ENCODE results near the gene SLC44A1.

Gene SLC44A1

DNA sequence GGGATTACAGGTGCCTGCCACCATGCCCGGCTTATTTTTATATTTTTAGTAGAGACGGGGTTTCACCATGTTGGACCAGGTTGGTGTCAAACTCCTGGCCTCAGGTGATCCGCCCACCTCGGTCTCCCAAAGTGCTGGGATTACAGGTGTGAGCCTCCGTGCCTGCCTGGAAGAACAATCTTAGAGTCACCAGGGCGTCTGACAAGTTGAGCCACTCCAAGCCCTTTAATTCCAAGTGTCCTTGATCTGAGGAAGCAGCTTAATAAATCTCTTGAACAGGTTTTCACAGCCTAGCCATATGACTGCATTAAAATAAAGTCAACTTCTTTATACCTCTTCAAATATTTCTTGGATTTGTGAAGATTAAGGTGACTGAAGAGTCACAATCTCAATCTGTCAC, 31.5 kb downstream of the SLC44A1 start:
- DNase-seq, result no peak

DNA sequence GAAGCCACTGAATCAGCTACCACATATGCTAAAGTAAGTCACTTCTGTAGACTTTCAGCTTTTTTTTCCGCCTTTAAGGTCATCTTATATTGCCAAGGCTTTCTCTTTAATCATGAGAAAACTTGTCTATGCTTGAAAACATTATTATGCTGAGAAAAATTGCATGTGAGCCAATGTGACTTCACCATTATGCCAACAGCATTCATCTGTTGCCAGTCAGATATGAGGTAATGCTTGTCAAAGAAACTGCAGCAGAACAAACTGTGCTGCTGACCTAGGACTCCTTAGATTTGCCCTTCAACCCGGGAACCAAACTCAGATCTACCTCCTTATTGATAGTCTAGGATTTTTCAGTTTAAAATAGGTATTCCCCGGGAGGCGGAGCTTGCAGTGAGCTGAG, 34.3 kb downstream of the SLC44A1 start:
- DNase-seq, result no peak

DNA sequence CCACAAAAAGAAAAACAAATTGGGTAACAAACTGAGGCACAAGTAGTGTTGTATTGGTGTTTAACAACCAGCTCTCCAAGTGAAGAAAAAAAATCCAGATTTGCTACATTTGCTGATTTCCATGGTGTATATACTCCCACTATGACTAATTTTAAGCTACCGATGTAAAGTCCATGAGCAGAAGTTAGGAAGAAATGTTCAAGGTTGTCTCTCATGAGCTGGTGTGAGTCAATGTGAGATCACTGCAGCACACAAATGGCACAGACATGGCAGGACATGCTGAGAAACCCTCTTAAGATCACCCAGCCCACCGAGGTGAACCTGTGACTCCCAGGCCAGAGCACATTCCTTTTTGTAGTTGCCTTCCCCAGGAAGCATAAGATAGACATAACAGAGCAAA, 36.2 kb downstream of the SLC44A1 start:
- DNase-seq, result no peak

DNA sequence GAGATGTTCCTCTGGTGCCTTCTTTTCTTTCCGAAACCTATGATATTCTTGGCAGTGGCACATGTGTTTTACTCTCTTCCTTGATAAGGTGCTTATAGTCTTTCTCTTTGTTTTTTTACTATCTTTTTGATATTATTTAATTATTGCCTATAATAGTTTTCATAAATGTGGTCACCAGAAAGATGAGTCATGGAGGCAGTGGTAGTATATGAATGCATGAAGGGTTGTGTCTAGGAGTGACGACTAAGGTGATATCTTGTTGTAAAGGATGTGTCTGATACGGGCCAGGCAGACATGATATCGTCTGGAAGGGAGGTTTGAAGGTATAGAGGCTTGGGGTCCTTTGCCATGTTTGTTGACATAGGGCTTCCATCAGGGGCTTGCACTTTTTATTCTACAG, 36.8 kb downstream of the SLC44A1 start:
- no peak for DNase-seq

DNA sequence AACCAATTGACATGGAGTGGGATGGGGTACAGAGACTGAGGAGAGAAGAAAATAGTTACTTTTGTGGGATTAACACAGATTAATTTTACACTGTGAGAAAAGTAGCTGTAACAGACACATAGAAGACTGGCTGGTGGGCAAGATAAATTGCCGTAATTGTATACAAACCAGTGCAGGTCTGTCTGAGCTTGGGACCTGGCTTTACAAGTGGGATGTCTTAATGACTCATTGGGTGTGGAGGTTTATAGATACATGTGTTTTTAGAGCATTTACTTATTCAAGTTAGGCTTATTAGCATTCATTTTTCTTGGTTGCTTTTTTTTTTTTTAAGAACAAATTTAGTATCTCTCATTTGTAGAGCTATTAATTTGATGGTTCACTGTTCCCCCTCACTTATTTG, 37.5 kb downstream of the SLC44A1 start:
- no peak for DNase-seq

DNA sequence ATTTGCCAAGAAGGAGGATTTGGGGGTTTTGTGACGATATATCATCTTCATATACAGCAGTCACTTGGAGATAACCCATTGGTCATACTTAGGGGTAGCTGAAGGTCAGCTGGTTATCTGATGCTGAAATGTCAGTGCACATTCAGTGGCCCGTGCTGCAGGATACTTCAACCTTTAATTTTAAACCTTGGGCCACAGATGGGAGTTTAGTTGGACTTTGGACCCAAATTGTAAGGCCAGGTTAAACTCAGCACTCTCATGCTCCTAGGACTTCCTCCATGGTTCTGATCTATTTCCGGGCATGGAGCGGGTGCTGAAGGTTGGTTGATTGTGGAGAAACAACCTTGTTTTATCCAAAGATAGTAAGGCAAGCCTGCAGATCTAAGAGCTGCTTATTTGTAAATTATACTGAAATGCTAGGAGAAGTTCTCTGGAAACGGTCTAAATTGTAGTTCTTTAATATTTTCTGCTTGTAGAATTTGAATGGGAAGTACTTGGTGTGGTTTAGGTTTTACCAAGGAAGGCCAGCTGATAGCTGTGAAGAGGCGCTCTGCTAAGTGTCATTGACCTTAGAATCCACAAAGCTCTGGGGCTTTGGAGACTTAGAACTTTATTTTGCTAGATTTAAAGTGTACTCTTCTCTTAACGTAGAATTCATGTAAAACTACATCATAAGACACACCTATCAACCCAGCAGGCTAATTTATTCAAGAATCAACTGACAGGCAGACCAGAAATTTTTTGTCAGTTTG, 38.6 kb downstream of the SLC44A1 start:
- DNase-seq, result no peak

DNA sequence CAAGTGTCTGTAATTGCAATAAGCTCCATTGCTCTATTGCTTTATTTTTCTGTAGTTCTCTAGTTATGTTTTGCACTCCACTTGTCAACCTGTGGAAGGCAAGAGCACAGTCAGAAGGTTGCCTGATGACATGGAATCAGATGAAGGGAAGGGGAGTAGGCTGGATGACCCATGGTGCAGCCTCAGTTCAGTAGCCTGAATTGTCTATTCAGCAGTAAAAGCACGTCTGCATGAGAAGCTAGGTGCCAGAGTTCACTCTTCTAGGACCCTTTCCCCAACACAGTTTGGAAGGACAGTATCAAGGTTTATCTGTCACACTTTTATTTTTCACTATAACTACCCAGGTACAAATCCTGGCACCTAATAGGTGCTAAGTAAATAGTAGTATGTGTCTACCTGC, 39.3 kb downstream of the SLC44A1 start:
- no peak for DNase-seq

DNA sequence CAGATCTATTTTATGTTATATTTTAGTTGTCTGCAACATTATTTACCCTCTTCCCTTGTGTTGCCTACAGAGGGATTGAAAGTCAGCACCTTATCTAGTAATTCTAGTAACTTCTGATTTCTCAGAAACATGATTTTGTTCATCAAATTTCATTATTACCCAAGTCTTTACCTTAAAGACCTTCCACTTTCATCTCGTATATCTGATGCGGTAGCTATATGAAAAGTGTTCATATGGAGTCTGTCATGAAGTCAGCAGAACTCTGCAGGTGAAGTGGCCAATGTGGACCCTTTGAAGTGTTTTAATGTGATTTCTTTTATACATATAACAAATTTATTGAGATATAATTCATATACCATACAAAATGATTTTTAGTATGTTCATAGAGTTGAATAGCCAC, 40.0 kb downstream of the SLC44A1 start:
- no peak for DNase-seq

DNA sequence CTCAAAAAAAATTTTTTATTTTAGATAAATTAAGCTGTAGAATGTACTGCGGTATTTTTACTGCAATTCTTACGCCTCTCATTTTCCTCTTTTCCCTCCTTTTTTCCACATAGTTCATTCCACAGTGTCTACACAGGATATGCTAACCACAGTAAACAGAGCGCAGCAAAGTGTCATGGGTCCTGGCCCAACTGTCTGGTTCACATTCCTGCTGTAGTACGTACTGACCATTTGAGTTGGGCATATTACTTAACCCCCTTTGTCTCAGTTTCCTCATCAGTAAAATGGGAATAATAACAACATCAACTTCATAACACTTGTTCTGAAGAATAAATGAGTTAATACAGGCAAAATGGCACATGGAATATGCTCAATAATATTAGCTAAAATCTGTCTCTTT, 41.6 kb downstream of the SLC44A1 start:
- no peak for DNase-seq

DNA sequence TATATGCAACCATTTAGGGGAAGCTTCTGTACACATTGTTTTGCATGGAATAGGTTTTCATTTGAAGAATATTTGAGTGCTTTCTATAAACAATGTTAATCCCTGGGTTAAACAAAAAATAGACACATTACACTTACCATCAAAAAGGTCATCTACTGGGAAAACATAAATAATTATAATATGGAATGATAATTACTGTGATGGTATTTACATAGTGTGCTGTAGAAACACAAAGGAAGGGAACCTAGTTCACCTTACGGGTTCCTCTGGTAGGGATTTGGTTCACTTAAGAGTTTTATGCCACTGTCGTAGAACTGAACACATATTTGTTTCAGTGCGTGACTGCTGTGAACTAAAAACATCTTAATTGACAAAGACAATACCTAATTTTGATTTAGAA, 44.9 kb downstream of the SLC44A1 start:
- DNase-seq, result no peak

DNA sequence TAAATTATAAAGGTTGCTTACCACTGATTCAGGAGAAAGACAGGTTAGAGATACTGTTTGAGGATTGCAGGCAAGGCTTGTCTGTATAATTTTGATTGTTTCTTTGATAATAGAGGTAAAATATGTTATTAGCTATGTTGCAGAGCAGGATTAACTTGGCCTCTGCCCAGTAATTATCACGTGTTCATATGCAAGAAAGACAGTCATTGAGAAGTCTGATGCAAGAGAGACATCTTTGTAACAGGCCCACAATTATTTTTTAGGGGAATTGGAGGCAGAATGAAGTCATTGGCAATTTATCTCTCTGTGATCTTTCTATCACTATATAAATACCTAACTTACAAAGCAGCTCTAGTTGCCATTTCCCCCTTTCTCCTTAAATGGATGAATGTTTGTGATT, 46.0 kb downstream of the SLC44A1 start:
- no peak for DNase-seq

DNA sequence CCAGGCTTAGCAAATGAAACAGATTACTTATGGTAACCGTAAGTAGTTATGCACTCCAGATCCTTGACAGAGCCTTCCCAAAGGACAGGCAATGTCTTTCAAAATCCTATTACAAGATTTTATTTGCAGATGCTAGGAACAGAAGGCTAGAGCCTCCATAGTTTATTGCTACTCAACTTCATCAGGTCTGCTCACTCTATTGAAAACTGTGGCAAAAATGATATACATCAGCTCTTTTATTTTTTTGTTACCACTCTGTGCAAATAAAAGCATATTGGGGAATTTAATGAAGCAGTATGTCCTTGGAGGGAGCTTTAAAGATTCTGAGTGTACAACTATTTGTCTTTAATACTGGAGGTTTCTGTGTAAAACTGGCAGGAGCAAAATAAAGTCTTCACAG, 46.5 kb downstream of the SLC44A1 start:
- no peak for DNase-seq

DNA sequence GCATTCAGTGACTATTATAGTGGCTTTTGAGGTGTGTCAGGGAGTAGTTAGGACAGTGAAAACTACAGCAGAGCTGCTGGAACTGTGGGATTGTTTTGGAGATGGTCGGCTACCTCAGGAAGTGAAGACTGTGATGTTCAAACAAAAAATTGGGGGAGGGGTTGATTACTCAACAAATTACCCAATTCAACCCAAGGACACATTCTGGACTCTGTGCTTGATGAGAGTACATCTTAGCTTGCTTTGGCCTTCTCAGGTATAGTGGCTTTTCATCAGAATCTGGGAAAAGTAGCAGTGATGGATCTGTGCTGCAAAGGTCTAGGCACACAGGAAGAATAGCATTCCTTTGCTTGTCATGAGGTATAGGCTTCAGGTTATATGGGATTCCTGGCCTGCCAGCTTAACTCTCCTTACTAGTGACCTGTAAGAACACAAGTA, 47.0 kb downstream of the SLC44A1 start:
- no peak for DNase-seq

DNA sequence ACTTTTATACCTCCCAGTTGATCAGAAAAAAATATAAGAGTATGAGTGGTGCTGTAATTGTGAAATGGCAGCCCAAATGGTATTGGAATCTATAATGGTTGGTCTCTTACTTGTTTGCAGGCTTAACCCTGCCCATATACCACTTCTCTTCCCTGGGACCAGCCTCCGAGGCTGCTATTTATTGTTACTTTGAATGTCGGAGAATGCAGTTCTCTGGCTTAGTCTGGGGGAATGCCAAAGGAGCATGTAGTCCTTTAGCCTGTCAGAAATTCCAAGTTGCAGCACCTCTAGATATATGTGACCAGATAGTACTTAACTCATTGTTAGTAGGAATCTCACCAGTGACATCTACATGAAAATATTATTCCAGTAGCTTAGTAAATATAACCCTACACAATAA, 47.5 kb downstream of the SLC44A1 start:
- DNase-seq, result no peak

DNA sequence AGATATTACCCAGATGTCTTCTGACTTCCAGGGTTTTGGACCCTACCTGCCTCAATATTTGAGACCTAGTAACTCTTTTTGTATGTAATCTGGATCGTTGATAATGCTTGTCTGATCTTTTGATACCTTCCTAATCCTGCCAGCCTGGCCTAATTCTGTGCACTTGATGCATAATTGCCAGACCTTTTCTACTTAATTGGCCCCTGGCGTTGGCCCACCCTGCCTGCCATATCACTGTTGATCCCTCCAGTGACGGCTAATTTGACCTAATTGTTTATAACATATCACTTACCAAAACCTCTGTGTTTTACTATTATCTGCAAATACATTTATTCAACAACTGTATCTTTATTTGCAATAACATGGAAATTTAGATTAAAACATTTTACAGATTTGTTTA, 49.0 kb downstream of the SLC44A1 start:
- DNase-seq, result no peak

DNA sequence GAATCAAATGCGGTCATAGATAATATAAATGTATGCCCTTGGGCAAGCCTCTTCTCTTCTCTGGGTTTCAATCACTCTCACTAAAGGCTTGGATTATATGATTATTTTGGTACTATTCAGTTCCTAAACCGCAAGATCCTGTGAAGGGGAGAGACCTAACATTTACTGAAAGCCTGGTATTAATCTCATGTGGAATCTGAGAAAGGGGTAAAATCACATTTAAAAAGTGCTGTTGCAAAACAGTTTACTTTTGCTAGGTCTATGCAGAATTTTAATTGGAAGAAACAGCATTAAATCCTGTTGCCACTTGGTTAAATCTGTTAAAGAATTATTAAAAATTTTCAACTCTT, 50.7 kb downstream of the SLC44A1 start:
- no peak for DNase-seq

DNA sequence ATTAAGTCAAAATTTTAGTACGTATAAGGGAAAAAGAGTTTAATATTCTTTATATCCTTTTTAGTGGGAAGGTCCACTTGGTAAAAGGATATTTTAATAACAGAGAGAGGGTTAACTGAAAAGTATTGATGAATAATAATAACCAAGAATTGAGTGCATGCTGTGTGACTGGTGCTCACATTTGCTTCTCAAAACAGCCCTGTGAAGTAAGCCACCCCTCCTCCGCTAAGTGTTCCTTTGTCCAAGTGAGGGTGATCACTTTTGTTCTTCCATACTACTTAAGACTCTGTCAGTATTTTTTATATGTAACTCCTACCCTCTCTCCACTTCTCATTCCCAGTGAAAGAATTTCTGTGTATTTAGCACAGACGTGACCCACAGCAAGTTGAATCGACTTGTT, 51.5 kb downstream of the SLC44A1 start:
- no peak for DNase-seq

DNA sequence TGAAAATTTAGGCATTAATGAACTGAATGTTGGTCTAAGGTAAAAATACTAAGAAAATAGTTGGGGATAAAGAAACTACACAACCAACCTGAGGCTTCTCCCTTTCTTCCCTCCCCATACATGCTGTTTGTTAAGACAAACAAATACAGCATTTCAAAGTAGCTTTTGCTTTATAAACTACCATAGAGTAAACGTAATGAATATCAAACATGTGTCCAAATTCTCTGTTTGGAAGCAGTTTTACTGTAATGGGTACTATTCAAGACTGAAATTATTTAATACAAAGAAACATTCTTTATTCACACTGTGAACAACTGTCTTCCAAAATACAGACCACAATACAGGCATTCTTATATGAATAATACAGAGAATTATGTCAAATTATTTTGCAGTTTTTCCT, 52.0 kb downstream of the SLC44A1 start:
- no peak for DNase-seq

DNA sequence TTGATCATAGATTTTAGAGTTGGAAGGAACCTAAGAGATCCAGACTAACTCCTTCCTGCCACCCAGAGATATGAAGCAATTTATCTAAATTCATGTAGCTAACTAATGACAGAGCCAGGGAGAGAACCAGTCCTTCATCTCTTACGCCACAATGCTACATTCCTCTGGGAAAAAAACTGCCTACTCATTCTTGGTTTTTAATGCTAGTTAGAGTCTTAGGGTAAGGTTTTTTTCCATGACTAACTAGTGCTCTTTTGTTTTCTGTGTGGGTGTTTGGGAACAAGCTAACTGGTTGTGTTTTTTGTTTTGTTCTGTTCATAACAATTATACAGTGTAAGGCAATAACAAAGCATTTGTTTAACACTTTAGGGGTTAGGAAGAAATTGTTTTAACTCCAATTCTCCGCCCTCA, 52.4 kb downstream of the SLC44A1 start:
- no peak for DNase-seq

DNA sequence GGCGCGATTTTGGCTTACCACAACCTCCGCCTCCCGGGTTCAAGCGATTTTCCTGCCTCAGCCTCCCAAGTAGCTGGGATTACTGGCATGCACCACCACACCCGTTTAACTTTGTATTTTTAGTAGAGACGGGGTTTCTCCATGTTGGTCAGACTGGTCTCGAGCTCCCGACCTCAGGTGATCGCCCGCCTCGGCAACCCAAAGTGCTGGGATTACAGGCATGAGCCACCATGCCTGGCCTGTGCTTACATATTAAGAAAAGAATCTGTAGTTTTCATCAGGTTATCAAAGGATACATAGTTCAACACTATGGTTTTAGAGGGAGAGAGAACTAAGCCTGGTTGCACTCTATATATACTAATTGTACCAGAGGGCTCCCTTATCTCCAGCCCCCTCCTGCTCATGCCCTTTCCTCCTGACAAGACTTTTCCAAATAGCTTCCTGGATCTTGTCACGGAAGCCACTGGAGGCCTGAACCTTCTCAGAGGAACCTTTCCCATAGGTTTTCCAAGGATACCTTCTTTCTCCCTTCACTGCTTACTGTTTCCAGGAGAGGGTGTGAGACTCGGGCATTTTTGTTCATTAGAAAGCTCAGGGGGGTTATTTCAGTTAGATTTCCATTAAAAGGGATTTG, 53.1 kb downstream of the SLC44A1 start:
- DNase-seq, result no peak

DNA sequence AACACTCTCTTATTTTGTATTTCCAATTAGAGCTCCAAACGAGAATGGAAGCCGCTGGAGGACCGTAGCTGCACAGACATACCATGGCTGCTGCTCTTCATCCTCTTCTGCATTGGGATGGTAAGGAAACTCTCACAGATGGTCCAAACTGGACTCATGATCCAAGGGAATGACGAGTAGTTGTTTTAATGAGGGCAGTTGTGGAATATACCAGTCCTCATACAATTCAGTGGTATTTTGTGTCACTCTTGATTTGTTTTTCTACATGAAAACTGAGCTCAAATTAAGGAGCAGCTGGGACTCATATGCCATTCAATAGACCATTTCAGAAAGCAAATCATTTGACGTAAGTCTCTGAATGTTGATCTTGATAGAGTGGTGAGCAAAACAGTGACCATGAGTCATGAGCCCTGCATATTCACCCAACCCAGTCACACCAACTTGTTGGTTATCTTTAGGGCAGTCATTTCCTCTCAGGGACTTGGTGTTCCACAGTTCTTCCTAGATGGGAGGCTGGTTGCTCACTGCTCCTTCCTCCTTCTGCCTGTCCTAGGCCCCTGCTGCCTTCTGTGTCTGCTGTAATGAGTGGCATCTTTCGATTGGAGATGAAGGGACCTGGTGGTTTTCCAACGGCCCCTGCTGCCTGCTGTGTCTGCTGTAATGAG, 54.9 kb downstream of the SLC44A1 start:
- DNase-seq, result no peak

DNA sequence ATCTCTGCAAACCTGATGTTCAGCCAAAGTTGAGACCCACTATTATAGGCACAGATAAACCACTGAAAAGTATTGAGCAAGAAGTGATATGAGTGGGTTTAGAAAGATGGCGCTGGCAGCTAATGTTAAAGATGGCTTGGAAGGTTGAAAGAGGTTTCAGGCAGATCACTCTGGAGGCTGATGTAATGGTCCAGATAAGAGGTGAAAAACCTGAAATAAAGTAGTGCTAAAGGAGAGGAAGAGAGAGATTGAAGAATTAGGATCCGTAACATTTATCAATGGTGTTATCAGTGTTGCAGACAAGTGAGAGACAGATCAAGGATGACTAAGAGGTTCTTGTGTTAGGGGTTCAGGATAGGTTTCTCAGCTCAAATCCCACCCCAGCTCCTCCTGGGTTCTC, 58.3 kb downstream of the SLC44A1 start:
- no peak for DNase-seq

DNA sequence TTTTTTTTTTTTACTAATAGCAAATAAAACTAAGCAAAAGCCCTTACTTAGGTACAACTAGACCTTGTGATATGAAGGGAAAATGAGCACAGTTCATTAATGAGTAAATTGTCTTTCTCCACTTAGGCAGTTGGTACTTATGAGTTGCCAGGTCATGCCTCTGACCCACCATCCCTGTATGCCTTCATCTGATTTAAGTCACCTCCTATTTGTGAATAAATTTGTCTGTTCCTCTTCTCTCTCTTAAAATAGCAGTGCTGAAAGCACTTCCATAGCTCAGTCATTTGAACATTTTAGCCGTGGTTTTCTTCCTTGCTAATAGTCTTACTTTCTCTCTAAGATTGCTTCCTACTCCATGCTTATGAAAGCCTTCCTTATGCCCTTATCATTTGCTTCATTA, 61.4 kb downstream of the SLC44A1 start:
- DNase-seq, result no peak

DNA sequence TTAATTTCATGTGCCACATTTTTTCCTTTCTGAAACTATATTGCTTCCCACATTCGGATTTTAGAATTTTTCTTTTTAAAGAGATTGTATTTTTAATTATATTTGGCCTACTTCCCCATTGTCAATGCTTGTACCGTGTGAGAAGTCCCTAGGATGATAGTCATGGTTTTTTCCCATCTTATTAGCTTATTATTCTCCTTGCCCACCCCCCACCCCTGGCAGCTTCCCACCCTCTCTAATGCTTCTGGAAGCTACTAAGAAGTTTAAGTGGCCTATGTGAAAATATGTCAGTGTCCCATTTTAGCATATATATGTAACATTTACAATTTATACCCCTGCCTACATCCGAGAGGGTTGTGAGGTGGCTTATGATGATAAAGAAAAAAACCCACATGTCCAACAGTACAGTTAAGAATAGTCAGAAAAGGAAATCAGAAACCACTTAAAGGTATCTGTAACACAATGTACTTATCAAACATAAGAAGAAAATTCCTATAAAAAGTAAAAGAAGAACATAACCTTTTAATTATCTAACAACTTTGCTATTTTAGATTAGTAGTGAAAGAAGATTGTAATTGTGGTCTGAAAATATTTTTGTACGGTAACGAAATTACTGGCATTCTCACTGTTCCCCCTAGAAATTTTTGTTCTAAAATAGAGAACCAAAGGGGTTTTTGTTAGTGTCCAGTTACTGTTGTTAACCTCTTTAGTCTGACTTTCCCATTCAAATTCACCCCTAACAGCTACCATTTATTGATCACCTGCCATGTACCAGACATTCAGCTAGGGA, 62.1 kb downstream of the SLC44A1 start:
- DNase-seq, result no peak
